Fibroblast of lung (primary cell): ENCODE data around the gene CCNH. TPM values are rescaled to one million over a fixed set of nuclear protein-coding genes. Genes with fewer than 3 reads are reported as not detected.

Experiments used
- DNase-seq, 2 donors: peaks; one replicate each; pipeline versions ENCODE4 v3.0.0 to v3.0.0-alpha.2; 2010; ENCODE audit warnings: low read depth in 2 of 2
- H2AFZ ChIP-seq: 2 replicates; pipeline ENCODE4 v1.5.1; 2012; ENCODE audit warnings: low read length, control low read depth, inconsistent platforms
- H3K27ac ChIP-seq: 2 replicates; pipeline ENCODE4 v1.5.1; 2011; ENCODE audit warnings: low read length, control low read depth; ENCODE audit not compliant: insufficient read depth
- H3K27me3 ChIP-seq: 2 replicates; pipeline ENCODE4 v1.5.1; 2011; ENCODE audit warnings: mild to moderate bottlenecking, low read length; ENCODE audit not compliant: control insufficient read depth, insufficient read depth
- H3K36me3 ChIP-seq: 2 replicates; pipeline ENCODE4 v1.5.1; 2011; ENCODE audit warnings: low read length; ENCODE audit not compliant: control insufficient read depth, insufficient read depth
- H3K4me1 ChIP-seq: 2 replicates; pipeline ENCODE4 v1.5.1; 2011; ENCODE audit warnings: low read length; ENCODE audit not compliant: control insufficient read depth, insufficient read depth; ENCODE audit errors: extremely low read depth
- H3K4me2 ChIP-seq: 2 replicates; pipeline ENCODE4 v1.5.1; 2011; ENCODE audit warnings: low read length, control low read depth; ENCODE audit not compliant: insufficient read depth; ENCODE audit errors: extremely low read depth
- H3K4me3 ChIP-seq, 4 experiments: fragments of 200-600 bp in 1 of 4; sonication (generic) in 1 of 4; replicated peaks in 1 of 4; 2 replicates each; pipeline ENCODE4 v1.5.1; 2011 to 2016; ENCODE audit warnings: low read length in 4 of 4, low read depth in 3 of 4, mild to moderate bottlenecking in 3 of 4, control low read depth in 2 of 4, inconsistent platforms in 1 of 4, mixed read lengths in 1 of 4; ENCODE audit not compliant: insufficient read depth in 1 of 4; ENCODE audit errors: control extremely low read depth in 1 of 4
- H3K79me2 ChIP-seq: 2 replicates; pipeline ENCODE4 v1.5.1; 2012; ENCODE audit warnings: mild to moderate bottlenecking, low read length, inconsistent platforms; ENCODE audit not compliant: control insufficient read depth, insufficient read depth
- H3K9ac ChIP-seq: 2 replicates; pipeline ENCODE4 v1.5.1; 2011; ENCODE audit warnings: mild to moderate bottlenecking, low read length, control low read depth; ENCODE audit not compliant: insufficient read depth
- H3K9me3 ChIP-seq: 2 replicates; pipeline ENCODE4 v1.5.1; 2012; ENCODE audit warnings: low read depth, low read length; ENCODE audit not compliant: control insufficient read depth, insufficient read depth
- H4K20me1 ChIP-seq: 2 replicates; pipeline ENCODE4 v1.5.1; 2011; ENCODE audit warnings: low read length; ENCODE audit not compliant: control insufficient read depth, insufficient read depth; ENCODE audit errors: extremely low read depth
- CTCF ChIP-seq, 2 donors: IDR thresholded peaks in 1 of 2; conservative IDR thresholded peaks in 1 of 2; 1 replicate in 1 of 2; 2 replicates in 1 of 2; pipeline ENCODE4 v1.5.1; 2011 to 2012; ENCODE audit warnings: low read length in 2 of 2, control low read depth in 1 of 2, inconsistent platforms in 1 of 2, low read depth in 1 of 2, mild to moderate bottlenecking in 1 of 2
- EZH2 ChIP-seq: IDR thresholded peaks from 2 replicates; pipeline ENCODE4 v1.5.1; 2012; ENCODE audit warnings: low read length, control low read depth, mild to moderate bottlenecking; ENCODE audit errors: missing control alignments
- polyA plus RNA-seq, 2 donors: library from polyadenylated mRNA; depleted of rRNA in 1 of 2; stranded (reverse) in 1 of 2; unstranded in 1 of 2; fragments of >200 nt; gene quantifications; 2 replicates each; pipeline ENCODE4 v1.2.1, GENCODE V29; 2011 to 2012; ENCODE audit warnings: missing spikeins in 1 of 2
- total RNA-seq: library from RNA; depleted of rRNA; stranded (reverse); fragments of >200 nt; gene quantifications from 2 replicates; pipeline ENCODE4 v1.2.1, GENCODE V29; 2014

Gene CCNH
- total and polyA plus RNA-seq, 2 donors (not counting 1 experiment from before 2014, with no cell fraction given) = 77.6 to 98.7 TPM

DNA sequence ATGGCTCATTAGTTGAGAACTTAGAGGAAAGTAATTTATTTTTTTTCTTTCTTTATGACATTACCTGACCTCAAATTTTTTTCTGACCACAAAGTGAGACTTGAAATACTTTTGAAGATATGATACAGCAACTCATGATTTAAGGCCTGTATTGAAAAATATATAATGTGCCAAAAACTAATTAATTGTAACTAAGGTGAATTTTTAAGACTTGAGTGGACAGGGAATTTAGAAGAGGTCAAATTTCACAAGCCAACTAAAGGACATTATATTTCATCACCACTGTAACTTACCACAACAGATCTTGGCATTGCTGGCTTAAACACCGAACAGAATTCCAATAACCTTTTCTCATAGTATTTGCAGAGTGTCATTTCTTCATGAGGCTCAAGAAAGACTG is 1.8 kb downstream of the CCNH start:
- H3K4me1 ChIP-seq = peaks cover 6% of the 10 kb centered on the region
- H3K36me3 ChIP-seq = peaks cover 9% of the 10 kb centered on the region
- H3K4me2 ChIP-seq = peak overlapping the region; percentile 91
- TF ChIP-seq CTCF (conservative IDR thresholded peaks at IDR 0.05 in 1 of 2, IDR thresholded peaks at IDR 0.05 in 1 of 2; ENCODE audit: low read depth in 1 of 2, low read length in 2 of 2) (no peak), EZH2 (no peak)
- H3K27ac ChIP-seq = peak overlapping the region; percentile 100
- no peaks in the 10 kb centered on the region for H3K9me3 ChIP-seq
- peak; percentile 80 to 96 for DNase-seq
- H3K9ac ChIP-seq = peak overlapping the region; percentile 9
- no peak overlapping the region for H2AFZ ChIP-seq
- H3K4me3 ChIP-seq = peak overlapping the region; percentile 75 to 96 (median 92)
- no peaks in the 10 kb centered on the region for H3K27me3 ChIP-seq
- H3K79me2 ChIP-seq = peaks cover 29% of the 10 kb centered on the region
- H4K20me1 ChIP-seq = no peaks in the 10 kb centered on the region

DNA sequence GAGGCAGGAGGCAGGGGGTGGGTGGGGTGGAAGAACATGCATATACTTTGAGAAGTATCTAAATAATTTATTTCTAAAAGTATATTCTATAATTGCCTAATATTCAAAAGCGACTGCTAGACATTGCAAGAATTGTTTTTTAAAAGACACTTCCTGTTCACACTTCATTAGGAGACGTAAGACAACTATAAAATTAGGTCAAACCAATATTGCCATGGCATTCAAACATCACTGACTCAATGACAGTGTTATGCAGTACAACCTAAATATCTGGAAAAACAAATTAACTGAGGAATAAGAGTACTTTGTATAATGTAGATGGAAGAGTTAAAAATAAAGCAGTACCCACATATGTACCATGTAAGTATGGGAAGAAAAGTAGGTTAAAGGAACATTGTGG is 4.5 kb downstream of the CCNH start:
- H2AFZ ChIP-seq = no peak overlapping the region
- no peak overlapping the region for H3K4me2 ChIP-seq
- peaks cover 12% of the 10 kb centered on the region for H3K36me3 ChIP-seq
- H3K27me3 ChIP-seq = no peaks in the 10 kb centered on the region
- peaks cover 40% of the 10 kb centered on the region for H3K79me2 ChIP-seq
- H3K9ac ChIP-seq = no peak overlapping the region
- no peaks in the 10 kb centered on the region for H3K9me3 ChIP-seq
- no peaks in the 10 kb centered on the region for H4K20me1 ChIP-seq
- no peak overlapping the region for H3K27ac ChIP-seq
- no peak for TF ChIP-seq CTCF (conservative IDR thresholded peaks at IDR 0.05 in 1 of 2, IDR thresholded peaks at IDR 0.05 in 1 of 2; ENCODE audit: low read depth in 1 of 2, low read length in 2 of 2)
- TF ChIP-seq EZH2 = no peak
- no peak overlapping the region for H3K4me3 ChIP-seq
- peaks cover 6% of the 10 kb centered on the region for H3K4me1 ChIP-seq
- no peak for DNase-seq

GRCh38 chr5:87405472-87406155 is 7.1 kb downstream of the CCNH start:
- H3K4me3 ChIP-seq = no peak overlapping the region
- H3K4me2 ChIP-seq = no peak overlapping the region
- H2AFZ ChIP-seq = no peak overlapping the region
- H3K36me3 ChIP-seq = peaks cover 16% of the 10 kb centered on the region
- TF ChIP-seq EZH2 = no peak
- no peak for TF ChIP-seq CTCF (conservative IDR thresholded peaks at IDR 0.05 in 1 of 2, IDR thresholded peaks at IDR 0.05 in 1 of 2; ENCODE audit: low read depth in 1 of 2, low read length in 2 of 2)
- no peaks in the 10 kb centered on the region for H3K27me3 ChIP-seq
- peak; percentile 18 to 37 for DNase-seq
- peaks cover 26% of the 10 kb centered on the region for H3K79me2 ChIP-seq
- H3K27ac ChIP-seq = no peak overlapping the region
- H4K20me1 ChIP-seq = no peaks in the 10 kb centered on the region
- H3K4me1 ChIP-seq = peaks cover 6% of the 10 kb centered on the region
- H3K9ac ChIP-seq = no peak overlapping the region
- H3K9me3 ChIP-seq = no peaks in the 10 kb centered on the region
